ENCODE measurements around the gene TSHZ2. TPM values are rescaled to one million over a fixed set of nuclear protein-coding genes. Genes with fewer than 3 reads are reported as not detected.

Gene TSHZ2
- total RNA-seq, 1 experiment from 2014 or later: 0.20 TPM

GRCh38 chr20:53047203-53047602 is 75.0 kb downstream of the TSHZ2 start (continued):
- TF ChIP-seq NR1H2 (CRISPR knock-in tag; IDR thresholded peaks at IDR 0.05) (no peak), FOXK1 (CRISPR knock-in tag; IDR thresholded peaks at IDR 0.05) (no peak)

DNA sequence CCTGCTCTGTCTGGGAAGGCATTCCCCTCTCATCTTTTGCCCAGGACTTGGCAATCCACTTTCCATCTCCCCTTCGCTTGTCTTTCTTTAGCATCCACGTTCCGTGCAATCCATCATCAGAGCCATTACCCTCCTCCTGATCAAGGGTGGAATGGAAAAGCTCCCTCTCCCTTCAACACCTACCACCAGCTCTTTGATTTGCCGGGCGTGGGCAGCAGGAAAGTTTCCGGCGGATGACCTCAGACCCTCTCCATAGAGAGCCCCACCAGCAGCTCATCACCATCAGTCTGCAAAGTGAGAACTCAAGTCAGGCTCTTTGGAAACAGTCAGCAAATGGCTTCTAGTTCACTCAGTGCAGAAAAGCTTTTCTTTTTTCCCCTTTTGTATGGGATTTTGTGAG is 76.2 kb downstream of the TSHZ2 start:
- TF ChIP-seq TCF7 (CRISPR knock-in tag; IDR thresholded peaks at IDR 0.05; ENCODE audit: low read depth): no peak
- no peak for TF ChIP-seq NR1H2 (CRISPR knock-in tag; IDR thresholded peaks at IDR 0.05)
- no peak for TF ChIP-seq CDX4 (CRISPR knock-in tag; IDR thresholded peaks at IDR 0.05; ENCODE audit: borderline replicate concordance)
- TF ChIP-seq ZNF396 (CRISPR knock-in tag; IDR thresholded peaks at IDR 0.05; ENCODE audit: borderline replicate concordance): no peak
- TF ChIP-seq, protein P1, sequence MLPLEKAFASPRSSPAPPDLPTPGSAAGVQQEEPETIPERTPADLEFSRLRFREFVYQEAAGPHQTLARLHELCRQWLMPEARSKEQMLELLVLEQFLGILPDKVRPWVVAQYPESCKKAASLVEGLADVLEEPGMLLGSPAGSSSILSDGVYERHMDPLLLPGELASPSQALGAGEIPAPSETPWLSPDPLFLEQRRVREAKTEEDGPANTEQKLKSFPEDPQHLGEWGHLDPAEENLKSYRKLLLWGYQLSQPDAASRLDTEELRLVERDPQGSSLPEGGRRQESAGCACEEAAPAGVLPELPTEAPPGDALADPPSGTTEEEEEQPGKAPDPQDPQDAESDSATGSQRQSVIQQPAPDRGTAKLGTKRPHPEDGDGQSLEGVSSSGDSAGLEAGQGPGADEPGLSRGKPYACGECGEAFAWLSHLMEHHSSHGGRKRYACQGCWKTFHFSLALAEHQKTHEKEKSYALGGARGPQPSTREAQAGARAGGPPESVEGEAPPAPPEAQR (CRISPR knock-in tag; IDR thresholded peaks at IDR 0.05): no peak
- Mint-ChIP-seq H3K36me3 (no peaks in the 10 kb centered on the region), H3K4me1 (no peaks in the 10 kb centered on the region), H3K27ac (no peak overlapping the region), H3K4me3 (no peak overlapping the region), H3K27me3 (ENCODE audit: low read depth) (no peaks in the 10 kb centered on the region; the same call in 1 of the 2 replicates), H3K9me3 (peaks cover 5% of the 10 kb centered on the region; the same call in 1 of the 2 replicates)
- ChIA-PET POLR2A (interaction anchor here (0.7 kb wide), 1 partner anchor 55 kb away, joined by 3 read pairs; no protein-coding TSS in a partner anchor), CTCF (no interaction called here)
- no peak for ATAC-seq
- DNase-seq (ENCODE audit: low spot score): no peak

DNA sequence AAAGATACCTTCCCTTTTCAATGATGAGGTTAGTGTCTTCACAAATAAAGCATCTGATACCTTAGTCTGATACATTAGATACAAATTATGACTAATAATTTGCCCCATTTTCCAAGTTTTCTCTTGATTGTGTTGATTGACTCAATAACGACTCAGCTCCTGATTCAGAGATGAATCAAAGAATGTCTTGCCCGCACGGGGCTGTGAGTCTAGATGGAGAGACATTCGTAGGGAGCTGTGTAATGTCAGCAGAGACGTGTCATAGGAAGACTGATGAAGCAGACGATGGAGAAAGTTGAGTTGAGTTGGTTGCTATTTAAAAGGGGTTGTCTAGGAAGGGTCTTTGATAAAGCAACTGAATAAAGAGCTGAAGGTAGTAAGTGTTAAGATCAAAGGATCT is 78.2 kb downstream of the TSHZ2 start:
- ATAC-seq: no peak
- DNase-seq (ENCODE audit: low spot score): no peak
- TF ChIP-seq, protein P2, sequence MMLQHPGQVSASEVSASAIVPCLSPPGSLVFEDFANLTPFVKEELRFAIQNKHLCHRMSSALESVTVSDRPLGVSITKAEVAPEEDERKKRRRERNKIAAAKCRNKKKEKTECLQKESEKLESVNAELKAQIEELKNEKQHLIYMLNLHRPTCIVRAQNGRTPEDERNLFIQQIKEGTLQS (CRISPR knock-in tag; conservative IDR thresholded peaks at IDR 0.05): no peak
- ChIA-PET POLR2A (interaction anchor here (0.5 kb wide), 1 partner anchor 60 kb away, joined by 4 read pairs; no protein-coding TSS in a partner anchor), CTCF (no interaction called here)
- Mint-ChIP-seq H3K27ac (no peak overlapping the region), H3K9me3 (peaks cover 5% of the 10 kb centered on the region; the same call in 1 of the 2 replicates), H3K27me3 (ENCODE audit: low read depth) (no peaks in the 10 kb centered on the region; the same call in 1 of the 2 replicates), H3K36me3 (no peaks in the 10 kb centered on the region), H3K4me1 (no peaks in the 10 kb centered on the region), H3K4me3 (no peak overlapping the region)

DNA sequence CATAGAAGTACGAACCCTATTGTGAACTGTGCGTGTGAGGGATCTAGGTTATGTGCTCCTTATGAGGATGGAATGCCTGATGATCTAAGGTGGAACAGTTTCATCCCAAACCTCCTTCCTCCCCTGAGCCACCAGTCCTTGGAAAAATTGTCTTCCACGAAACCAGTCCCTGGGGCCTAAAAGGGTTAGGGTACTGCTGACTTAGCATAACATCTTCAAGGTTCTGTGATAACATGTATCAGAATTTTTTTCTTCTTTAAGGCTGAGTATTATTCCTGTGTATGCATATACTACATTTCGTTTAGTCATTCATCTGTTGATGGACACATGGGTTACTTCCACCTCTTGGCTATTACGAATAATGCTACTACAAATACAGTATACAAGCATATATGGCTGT is 80.2 kb downstream of the TSHZ2 start:
- Mint-ChIP-seq H3K9me3 (peaks cover 10% of the 10 kb centered on the region), H3K27ac (no peak overlapping the region), H3K36me3 (no peaks in the 10 kb centered on the region), H3K27me3 (ENCODE audit: low read depth) (no peaks in the 10 kb centered on the region; the same call in 1 of the 2 replicates), H3K4me1 (no peaks in the 10 kb centered on the region), H3K4me3 (no peak overlapping the region)
- ATAC-seq: no peak
- ChIA-PET CTCF (no interaction called here), POLR2A (no interaction called here)
- no peak for DNase-seq (ENCODE audit: low spot score)
- no peak for TF ChIP-seq IRF1 (CRISPR knock-in tag; IDR thresholded peaks at IDR 0.05)
- TF ChIP-seq MXD4 (CRISPR knock-in tag; IDR thresholded peaks at IDR 0.05; ENCODE audit: borderline replicate concordance): no peak
- TF ChIP-seq, protein P3, sequence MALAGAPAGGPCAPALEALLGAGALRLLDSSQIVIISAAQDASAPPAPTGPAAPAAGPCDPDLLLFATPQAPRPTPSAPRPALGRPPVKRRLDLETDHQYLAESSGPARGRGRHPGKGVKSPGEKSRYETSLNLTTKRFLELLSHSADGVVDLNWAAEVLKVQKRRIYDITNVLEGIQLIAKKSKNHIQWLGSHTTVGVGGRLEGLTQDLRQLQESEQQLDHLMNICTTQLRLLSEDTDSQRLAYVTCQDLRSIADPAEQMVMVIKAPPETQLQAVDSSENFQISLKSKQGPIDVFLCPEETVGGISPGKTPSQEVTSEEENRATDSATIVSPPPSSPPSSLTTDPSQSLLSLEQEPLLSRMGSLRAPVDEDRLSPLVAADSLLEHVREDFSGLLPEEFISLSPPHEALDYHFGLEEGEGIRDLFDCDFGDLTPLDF (CRISPR knock-in tag; IDR thresholded peaks at IDR 0.05): no peak
- TF ChIP-seq, protein P4, sequence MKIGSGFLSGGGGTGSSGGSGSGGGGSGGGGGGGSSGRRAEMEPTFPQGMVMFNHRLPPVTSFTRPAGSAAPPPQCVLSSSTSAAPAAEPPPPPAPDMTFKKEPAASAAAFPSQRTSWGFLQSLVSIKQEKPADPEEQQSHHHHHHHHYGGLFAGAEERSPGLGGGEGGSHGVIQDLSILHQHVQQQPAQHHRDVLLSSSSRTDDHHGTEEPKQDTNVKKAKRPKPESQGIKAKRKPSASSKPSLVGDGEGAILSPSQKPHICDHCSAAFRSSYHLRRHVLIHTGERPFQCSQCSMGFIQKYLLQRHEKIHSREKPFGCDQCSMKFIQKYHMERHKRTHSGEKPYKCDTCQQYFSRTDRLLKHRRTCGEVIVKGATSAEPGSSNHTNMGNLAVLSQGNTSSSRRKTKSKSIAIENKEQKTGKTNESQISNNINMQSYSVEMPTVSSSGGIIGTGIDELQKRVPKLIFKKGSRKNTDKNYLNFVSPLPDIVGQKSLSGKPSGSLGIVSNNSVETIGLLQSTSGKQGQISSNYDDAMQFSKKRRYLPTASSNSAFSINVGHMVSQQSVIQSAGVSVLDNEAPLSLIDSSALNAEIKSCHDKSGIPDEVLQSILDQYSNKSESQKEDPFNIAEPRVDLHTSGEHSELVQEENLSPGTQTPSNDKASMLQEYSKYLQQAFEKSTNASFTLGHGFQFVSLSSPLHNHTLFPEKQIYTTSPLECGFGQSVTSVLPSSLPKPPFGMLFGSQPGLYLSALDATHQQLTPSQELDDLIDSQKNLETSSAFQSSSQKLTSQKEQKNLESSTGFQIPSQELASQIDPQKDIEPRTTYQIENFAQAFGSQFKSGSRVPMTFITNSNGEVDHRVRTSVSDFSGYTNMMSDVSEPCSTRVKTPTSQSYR (CRISPR knock-in tag; IDR thresholded peaks at IDR 0.05): no peak
- TF ChIP-seq GRHL2 (CRISPR knock-in tag; IDR thresholded peaks at IDR 0.05; ENCODE audit: insufficient replicate concordance, severe bottlenecking): no peak
- TF ChIP-seq, protein P2 (CRISPR knock-in tag; conservative IDR thresholded peaks at IDR 0.05): no peak
- TF ChIP-seq, protein P5, sequence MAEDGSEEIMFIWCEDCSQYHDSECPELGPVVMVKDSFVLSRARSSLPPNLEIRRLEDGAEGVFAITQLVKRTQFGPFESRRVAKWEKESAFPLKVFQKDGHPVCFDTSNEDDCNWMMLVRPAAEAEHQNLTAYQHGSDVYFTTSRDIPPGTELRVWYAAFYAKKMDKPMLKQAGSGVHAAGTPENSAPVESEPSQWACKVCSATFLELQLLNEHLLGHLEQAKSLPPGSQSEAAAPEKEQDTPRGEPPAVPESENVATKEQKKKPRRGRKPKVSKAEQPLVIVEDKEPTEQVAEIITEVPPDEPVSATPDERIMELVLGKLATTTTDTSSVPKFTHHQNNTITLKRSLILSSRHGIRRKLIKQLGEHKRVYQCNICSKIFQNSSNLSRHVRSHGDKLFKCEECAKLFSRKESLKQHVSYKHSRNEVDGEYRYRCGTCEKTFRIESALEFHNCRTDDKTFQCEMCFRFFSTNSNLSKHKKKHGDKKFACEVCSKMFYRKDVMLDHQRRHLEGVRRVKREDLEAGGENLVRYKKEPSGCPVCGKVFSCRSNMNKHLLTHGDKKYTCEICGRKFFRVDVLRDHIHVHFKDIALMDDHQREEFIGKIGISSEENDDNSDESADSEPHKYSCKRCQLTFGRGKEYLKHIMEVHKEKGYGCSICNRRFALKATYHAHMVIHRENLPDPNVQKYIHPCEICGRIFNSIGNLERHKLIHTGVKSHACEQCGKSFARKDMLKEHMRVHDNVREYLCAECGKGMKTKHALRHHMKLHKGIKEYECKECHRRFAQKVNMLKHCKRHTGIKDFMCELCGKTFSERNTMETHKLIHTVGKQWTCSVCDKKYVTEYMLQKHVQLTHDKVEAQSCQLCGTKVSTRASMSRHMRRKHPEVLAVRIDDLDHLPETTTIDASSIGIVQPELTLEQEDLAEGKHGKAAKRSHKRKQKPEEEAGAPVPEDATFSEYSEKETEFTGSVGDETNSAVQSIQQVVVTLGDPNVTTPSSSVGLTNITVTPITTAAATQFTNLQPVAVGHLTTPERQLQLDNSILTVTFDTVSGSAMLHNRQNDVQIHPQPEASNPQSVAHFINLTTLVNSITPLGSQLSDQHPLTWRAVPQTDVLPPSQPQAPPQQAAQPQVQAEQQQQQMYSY (CRISPR knock-in tag; IDR thresholded peaks at IDR 0.05): no peak
- no peak for TF ChIP-seq ATF1 (CRISPR knock-in tag; IDR thresholded peaks at IDR 0.05)

Data from WTC11 (cell line).